ENCODE results near the gene FAM180B. TPM values are rescaled to one million over a fixed set of nuclear protein-coding genes. Genes with fewer than 3 reads are reported as not detected.

The FAM180B gene
- total and polyA plus RNA-seq, 2 experiments from 2014 or later, result not detected

- H3K4me1 ChIP-seq (ENCODE audit: insufficient read depth), result peaks cover 5% of the 10 kb centered on the region; the same call in 1 of the 2 replicates
- TF ChIP-seq ZNF462 (CRISPR knock-in tag; IDR thresholded peaks at IDR 0.05) (no peak), REST (IDR thresholded peaks at IDR 0.05; ENCODE audit: unreplicated experiment) (no peak), CREB1 (CRISPR knock-in tag; IDR thresholded peaks at IDR 0.05; ENCODE audit: low read depth) (no peak), JUNB (IDR thresholded peaks at IDR 0.05; ENCODE audit: unreplicated experiment) (no peak), EZH2phosphoT487 (IDR thresholded peaks at IDR 0.05; ENCODE audit: unreplicated experiment) (no peak), ETS1 (IDR thresholded peaks at IDR 0.05) (no peak), STAT1 (IDR thresholded peaks at IDR 0.05; ENCODE audit: unreplicated experiment) (no peak), ZNF114 (CRISPR knock-in tag; IDR thresholded peaks at IDR 0.05) (no peak), EZH2 (IDR thresholded peaks at IDR 0.05; ENCODE audit: low read depth, unreplicated experiment) (no peak), CTCF (conservative IDR thresholded peaks at IDR 0.05; ENCODE audit: low read depth in 2 of 2) (no peak), POLR2AphosphoS5 (IDR thresholded peaks at IDR 0.05; ENCODE audit: low read depth) (no peak)
- H3K9me3 Mint-ChIP-seq, result no peaks in the 10 kb centered on the region
These were observed 27.8 kb upstream of the FAM180B start for GRCh38 chr11:47558695-47559094.

More at GRCh38 chr11:47558695-47559094, 27.8 kb upstream of the FAM180B start:
- Histone ChIP-seq H3K27me3 (ENCODE audit: insufficient read depth) (no peaks in the 10 kb centered on the region), H3K27ac (ENCODE audit: low read depth) (no peak overlapping the region), H3K4me3 (no peak overlapping the region), H4K20me1 (replicated peaks; ENCODE audit: insufficient read depth) (no peaks in the 10 kb centered on the region), H3K4me2 (no peak overlapping the region), H2AFZ (no peak overlapping the region), H3K36me3 (ENCODE audit: insufficient read depth) (no peaks in the 10 kb centered on the region), H3K79me2 (replicated peaks; ENCODE audit: insufficient read depth) (no peaks in the 10 kb centered on the region), H3F3A (replicated peaks; ENCODE audit: low read depth) (0 out of 2 replicates have a peak, but pooled peaks cover 3% of the 10 kb centered on the region), H3K9me2 (ENCODE audit: insufficient read depth) (no peaks in the 10 kb centered on the region)
- peaks cover 2% of the 10 kb centered on the region for H3K27me3 Mint-ChIP-seq (ENCODE audit: insufficient read depth, low read depth, poor library complexity)
- no peak overlapping the region for H3K27ac Mint-ChIP-seq
- H3K4me1 Mint-ChIP-seq, result peaks cover 8% of the 10 kb centered on the region
- no peaks in the 10 kb centered on the region for H3K36me3 Mint-ChIP-seq (ENCODE audit: low read depth)
- ATAC-seq (no peak), DNase-seq (ENCODE audit: low spot score) (no peak)
- no peak overlapping the region for H3K4me3 Mint-ChIP-seq
